C4-2B (cell line): ENCODE results near the gene B4GALT6.

Experiments
- ZFX ChIP-seq: fragments of 450-650 bp; IDR thresholded peaks from 2 replicates; pipeline ENCODE4 v1.6.1; 2017
- TF ChIP-seq, protein P1 (sequence below): fragments of 450-650 bp; conservative IDR thresholded peaks from 2 replicates; pipeline ENCODE4 v1.5.1; 2017; ENCODE audit warnings: mild to moderate bottlenecking

GRCh38 chr18:31587529-31587928 lies 96.9 kb downstream of the B4GALT6 start:
- TF ChIP-seq, protein P1, sequence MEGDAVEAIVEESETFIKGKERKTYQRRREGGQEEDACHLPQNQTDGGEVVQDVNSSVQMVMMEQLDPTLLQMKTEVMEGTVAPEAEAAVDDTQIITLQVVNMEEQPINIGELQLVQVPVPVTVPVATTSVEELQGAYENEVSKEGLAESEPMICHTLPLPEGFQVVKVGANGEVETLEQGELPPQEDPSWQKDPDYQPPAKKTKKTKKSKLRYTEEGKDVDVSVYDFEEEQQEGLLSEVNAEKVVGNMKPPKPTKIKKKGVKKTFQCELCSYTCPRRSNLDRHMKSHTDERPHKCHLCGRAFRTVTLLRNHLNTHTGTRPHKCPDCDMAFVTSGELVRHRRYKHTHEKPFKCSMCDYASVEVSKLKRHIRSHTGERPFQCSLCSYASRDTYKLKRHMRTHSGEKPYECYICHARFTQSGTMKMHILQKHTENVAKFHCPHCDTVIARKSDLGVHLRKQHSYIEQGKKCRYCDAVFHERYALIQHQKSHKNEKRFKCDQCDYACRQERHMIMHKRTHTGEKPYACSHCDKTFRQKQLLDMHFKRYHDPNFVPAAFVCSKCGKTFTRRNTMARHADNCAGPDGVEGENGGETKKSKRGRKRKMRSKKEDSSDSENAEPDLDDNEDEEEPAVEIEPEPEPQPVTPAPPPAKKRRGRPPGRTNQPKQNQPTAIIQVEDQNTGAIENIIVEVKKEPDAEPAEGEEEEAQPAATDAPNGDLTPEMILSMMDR: no peak
- TF ChIP-seq ZFX: no peak
